H1 (cell line): Measurements from ENCODE around the gene SEZ6. TPM values are rescaled to one million over a fixed set of nuclear protein-coding genes. Genes with fewer than 3 reads are reported as not detected.

Experiments
- ATF3 ChIP-seq: IDR thresholded peaks from 2 replicates; pipeline ENCODE4 v1.6.1; 2011; ENCODE audit warnings: low read depth, mild to moderate bottlenecking, low read length; ENCODE audit not compliant: insufficient read depth
- CHD2 ChIP-seq: IDR thresholded peaks from 2 replicates; pipeline ENCODE4 v1.6.1; 2012; ENCODE audit warnings: low read length, improper control_type of control experiment
- CHD7 ChIP-seq: fragments of 300-600 bp; sonication (generic); IDR thresholded peaks from 2 replicates; pipeline ENCODE4 v1.7.1; 2012; ENCODE audit warnings: low read length, moderate library complexity, mild to moderate bottlenecking, inconsistent platforms; ENCODE audit not compliant: insufficient replicate concordance
- E2F6 ChIP-seq: IDR thresholded peaks from 2 replicates; pipeline ENCODE4 v1.6.1; 2012; ENCODE audit warnings: inconsistent platforms
- FOSL1 ChIP-seq: IDR thresholded peaks from 2 replicates; pipeline ENCODE4 v1.6.1; 2011; ENCODE audit warnings: mild to moderate bottlenecking, low read depth, low read length, moderate library complexity; ENCODE audit not compliant: insufficient read depth
- polyA plus RNA-seq, 7 experiments: library from polyadenylated mRNA; depleted of rRNA in 3 of 7; stranded (reverse) in 5 of 7; unstranded in 2 of 7; fragments of >200 nt in 5 of 7; fragments of 200-250 nt in 2 of 7; gene quantifications; 1 replicate in 5 of 7; 2 replicates in 1 of 7; 4 replicates in 1 of 7; pipeline versions ENCODE4 v1.2.1 to v1.2.3, GENCODE V29; 2011 to 2013; ENCODE audit warnings: missing spikeins in 2 of 7, mixed read lengths in 2 of 7
- total RNA-seq: library from RNA; stranded (reverse); fragmentation: NEBNext Ultra II Directional; extraction: Animal tissue kit (Norgen Biotek cat#: 25700); gene quantifications from 2 replicates; pipeline ENCODE4 v1.2.1, GENCODE V29; 2021

SEZ6 gene
- total and polyA plus RNA-seq, 2 of the 8 experiments (the other 6 are each of a cell fraction or from before 2014, with no cell fraction given), result 6.9 to 16.1 TPM

GRCh38 chr17:28992185-28992584 lies 13.6 kb downstream of the SEZ6 start (continued):
- TF ChIP-seq CHD7 (no peak), ATF3 (no peak), FOSL1 (no peak), CHD2 (no peak), E2F6 (no peak)
- TF ChIP-seq, all 59 proteins: peak for 0
